Measurements from ENCODE around the gene DNAJC9.

Gene DNAJC9

DNA sequence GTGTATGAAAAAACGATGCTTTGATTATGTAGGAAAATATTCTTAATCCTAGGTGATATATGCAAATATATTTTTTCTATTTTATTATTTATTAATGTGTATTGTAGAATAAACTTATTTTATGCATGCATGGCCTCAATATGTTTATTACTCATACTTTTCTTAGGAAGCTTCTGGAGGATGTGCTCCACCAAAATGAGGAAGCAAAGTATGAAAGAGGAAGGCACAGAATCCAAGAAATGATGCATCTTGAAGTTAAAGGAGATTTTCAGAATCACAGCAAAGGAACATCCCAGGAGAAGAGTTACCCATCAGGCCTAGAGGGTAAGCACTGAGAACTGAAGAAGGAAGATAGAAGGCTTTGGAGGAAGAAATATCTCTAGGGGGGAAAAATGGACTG, 40.4 kb upstream of the DNAJC9 start (continued):
- TF ChIP-seq, protein P1, sequence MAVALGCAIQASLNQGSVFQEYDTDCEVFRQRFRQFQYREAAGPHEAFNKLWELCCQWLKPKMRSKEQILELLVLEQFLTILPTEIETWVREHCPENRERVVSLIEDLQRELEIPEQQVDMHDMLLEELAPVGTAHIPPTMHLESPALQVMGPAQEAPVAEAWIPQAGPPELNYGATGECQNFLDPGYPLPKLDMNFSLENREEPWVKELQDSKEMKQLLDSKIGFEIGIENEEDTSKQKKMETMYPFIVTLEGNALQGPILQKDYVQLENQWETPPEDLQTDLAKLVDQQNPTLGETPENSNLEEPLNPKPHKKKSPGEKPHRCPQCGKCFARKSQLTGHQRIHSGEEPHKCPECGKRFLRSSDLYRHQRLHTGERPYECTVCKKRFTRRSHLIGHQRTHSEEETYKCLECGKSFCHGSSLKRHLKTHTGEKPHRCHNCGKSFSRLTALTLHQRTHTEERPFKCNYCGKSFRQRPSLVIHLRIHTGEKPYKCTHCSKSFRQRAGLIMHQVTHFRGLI (tag by site-specific recombination; IDR thresholded peaks at IDR 0.05) = no peak
- TF ChIP-seq YY2 (tag by site-specific recombination; IDR thresholded peaks at IDR 0.05) (no peak), ZEB2 (tag by site-specific recombination; IDR thresholded peaks at IDR 0.05) (no peak)
- TF ChIP-seq, protein P2, sequence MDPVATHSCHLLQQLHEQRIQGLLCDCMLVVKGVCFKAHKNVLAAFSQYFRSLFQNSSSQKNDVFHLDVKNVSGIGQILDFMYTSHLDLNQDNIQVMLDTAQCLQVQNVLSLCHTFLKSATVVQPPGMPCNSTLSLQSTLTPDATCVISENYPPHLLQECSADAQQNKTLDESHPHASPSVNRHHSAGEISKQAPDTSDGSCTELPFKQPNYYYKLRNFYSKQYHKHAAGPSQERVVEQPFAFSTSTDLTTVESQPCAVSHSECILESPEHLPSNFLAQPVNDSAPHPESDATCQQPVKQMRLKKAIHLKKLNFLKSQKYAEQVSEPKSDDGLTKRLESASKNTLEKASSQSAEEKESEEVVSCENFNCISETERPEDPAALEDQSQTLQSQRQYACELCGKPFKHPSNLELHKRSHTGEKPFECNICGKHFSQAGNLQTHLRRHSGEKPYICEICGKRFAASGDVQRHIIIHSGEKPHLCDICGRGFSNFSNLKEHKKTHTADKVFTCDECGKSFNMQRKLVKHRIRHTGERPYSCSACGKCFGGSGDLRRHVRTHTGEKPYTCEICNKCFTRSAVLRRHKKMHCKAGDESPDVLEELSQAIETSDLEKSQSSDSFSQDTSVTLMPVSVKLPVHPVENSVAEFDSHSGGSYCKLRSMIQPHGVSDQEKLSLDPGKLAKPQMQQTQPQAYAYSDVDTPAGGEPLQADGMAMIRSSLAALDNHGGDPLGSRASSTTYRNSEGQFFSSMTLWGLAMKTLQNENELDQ (tag by site-specific recombination; IDR thresholded peaks at IDR 0.05; ENCODE audit: low read depth) = no peak

DNA sequence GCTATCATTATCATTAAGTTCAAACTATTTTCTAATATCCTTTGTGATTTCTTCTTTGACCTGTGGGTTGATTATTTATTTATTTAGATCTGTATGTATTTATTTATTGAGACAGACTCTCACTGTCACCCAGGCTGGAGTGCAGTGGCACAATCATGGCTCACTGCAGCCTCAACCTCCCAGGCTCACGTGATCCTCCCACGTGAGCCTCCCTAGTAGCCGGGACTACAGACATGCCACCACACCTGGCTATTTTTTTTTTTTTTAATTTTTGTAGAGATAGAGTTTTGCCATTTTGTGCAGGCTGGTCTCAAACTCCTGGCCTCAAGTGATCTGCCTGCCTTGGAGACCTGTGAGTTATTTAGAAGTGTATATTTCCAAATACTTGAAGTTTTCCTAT, 34.0 kb upstream of the DNAJC9 start:
- CTCF ChIA-PET = interaction anchor here (1.2 kb wide), 1 partner anchor 17 kb away, joined by 7 read pairs; no protein-coding TSS in a partner anchor
- Histone ChIP-seq H3K36me3 (ENCODE audit: control insufficient read depth in 2 of 2, insufficient read depth in 1 of 2, low read length in 2 of 2) (no peaks in the 10 kb centered on the region), H3K27ac (ENCODE audit: extremely low read depth, low read depth, low read length) (no peak overlapping the region), H3K4me3 (ENCODE audit: low read depth, low read length) (no peak overlapping the region), H3K9me3 (ENCODE audit: control insufficient read depth, insufficient read depth, low read depth, low read length) (no peaks in the 10 kb centered on the region), H3K4me1 (ENCODE audit: control insufficient read depth, insufficient read depth, low read length) (no peaks in the 10 kb centered on the region)
- TF ChIP-seq ZNF354C (tag by site-specific recombination; IDR thresholded peaks at IDR 0.05; ENCODE audit: borderline replicate concordance, low read depth) (no peak), ZIC2 (tag by site-specific recombination; IDR thresholded peaks at IDR 0.05) (no peak), ZBTB20 (tag by site-specific recombination; IDR thresholded peaks at IDR 0.05) (no peak), SETDB1 (IDR thresholded peaks at IDR 0.05; ENCODE audit: insufficient read length, low read length) (no peak), KLF16 (tag by site-specific recombination; IDR thresholded peaks at IDR 0.05) (no peak)
- TF ChIP-seq, protein P3, sequence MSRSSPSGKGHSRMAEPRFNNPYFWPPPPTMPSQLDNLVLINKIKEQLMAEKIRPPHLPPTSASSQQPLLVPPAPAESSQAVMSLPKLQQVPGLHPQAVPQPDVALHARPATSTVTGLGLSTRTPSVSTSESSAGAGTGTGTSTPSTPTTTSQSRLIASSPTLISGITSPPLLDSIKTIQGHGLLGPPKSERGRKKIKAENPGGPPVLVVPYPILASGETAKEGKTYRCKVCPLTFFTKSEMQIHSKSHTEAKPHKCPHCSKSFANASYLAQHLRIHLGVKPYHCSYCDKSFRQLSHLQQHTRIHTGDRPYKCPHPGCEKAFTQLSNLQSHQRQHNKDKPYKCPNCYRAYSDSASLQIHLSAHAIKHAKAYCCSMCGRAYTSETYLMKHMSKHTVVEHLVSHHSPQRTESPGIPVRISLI (tag by site-specific recombination; IDR thresholded peaks at IDR 0.05) = no peak
- TF ChIP-seq, protein P4, sequence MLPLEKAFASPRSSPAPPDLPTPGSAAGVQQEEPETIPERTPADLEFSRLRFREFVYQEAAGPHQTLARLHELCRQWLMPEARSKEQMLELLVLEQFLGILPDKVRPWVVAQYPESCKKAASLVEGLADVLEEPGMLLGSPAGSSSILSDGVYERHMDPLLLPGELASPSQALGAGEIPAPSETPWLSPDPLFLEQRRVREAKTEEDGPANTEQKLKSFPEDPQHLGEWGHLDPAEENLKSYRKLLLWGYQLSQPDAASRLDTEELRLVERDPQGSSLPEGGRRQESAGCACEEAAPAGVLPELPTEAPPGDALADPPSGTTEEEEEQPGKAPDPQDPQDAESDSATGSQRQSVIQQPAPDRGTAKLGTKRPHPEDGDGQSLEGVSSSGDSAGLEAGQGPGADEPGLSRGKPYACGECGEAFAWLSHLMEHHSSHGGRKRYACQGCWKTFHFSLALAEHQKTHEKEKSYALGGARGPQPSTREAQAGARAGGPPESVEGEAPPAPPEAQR (tag by site-specific recombination; IDR thresholded peaks at IDR 0.05) = no peak
- TF ChIP-seq, protein P5, sequence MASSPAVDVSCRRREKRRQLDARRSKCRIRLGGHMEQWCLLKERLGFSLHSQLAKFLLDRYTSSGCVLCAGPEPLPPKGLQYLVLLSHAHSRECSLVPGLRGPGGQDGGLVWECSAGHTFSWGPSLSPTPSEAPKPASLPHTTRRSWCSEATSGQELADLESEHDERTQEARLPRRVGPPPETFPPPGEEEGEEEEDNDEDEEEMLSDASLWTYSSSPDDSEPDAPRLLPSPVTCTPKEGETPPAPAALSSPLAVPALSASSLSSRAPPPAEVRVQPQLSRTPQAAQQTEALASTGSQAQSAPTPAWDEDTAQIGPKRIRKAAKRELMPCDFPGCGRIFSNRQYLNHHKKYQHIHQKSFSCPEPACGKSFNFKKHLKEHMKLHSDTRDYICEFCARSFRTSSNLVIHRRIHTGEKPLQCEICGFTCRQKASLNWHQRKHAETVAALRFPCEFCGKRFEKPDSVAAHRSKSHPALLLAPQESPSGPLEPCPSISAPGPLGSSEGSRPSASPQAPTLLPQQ (tag by site-specific recombination; IDR thresholded peaks at IDR 0.05) = no peak
- POLR2A ChIA-PET = no interaction called here

DNA sequence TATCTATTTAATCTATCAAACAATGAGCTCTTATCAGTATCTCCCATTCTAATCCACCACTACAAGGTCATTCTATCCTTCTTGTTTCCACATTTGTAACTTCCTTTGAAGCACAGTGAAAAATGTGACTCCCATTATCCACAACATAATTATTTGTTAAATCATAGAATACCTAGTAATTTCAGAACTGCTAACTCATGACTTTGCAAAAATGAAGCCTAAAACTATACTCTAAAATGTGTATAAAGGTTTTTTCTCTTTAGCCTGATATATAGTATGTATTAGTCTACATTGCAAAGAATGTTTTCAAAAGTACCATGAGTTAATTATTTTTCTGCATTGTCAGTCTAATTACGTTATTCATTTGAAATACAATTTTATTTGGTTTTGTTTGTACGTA, 17.4 kb upstream of the DNAJC9 start:
- Histone ChIP-seq H3K27ac (ENCODE audit: extremely low read depth, low read depth, low read length) (no peak overlapping the region), H3K4me1 (ENCODE audit: control insufficient read depth, insufficient read depth, low read length) (no peaks in the 10 kb centered on the region), H3K4me3 (ENCODE audit: low read depth, low read length) (no peak overlapping the region), H3K36me3 (ENCODE audit: control insufficient read depth in 2 of 2, insufficient read depth in 1 of 2, low read length in 2 of 2) (no peaks in the 10 kb centered on the region), H3K9me3 (ENCODE audit: control insufficient read depth, insufficient read depth, low read depth, low read length) (no peaks in the 10 kb centered on the region)
- ChIA-PET CTCF (interaction anchor here (0.6 to 1.8 kb wide), 13 partner anchors 10 to 472 kb away, joined by 3 to 21 read pairs (median 4); partner anchors contain the start of genes DNAJC9 and MRPS16), POLR2A (interaction anchor here (1.0 to 2.2 kb wide), 2 partner anchors 13 to 17 kb away, joined by 3 to 10 read pairs; partner anchors contain the start of gene DNAJC9)
- TF ChIP-seq, protein P6, sequence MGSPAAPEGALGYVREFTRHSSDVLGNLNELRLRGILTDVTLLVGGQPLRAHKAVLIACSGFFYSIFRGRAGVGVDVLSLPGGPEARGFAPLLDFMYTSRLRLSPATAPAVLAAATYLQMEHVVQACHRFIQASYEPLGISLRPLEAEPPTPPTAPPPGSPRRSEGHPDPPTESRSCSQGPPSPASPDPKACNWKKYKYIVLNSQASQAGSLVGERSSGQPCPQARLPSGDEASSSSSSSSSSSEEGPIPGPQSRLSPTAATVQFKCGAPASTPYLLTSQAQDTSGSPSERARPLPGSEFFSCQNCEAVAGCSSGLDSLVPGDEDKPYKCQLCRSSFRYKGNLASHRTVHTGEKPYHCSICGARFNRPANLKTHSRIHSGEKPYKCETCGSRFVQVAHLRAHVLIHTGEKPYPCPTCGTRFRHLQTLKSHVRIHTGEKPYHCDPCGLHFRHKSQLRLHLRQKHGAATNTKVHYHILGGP (tag by site-specific recombination; IDR thresholded peaks at IDR 0.05) = no peak
- no peak for TF ChIP-seq ZNF184 (tag by site-specific recombination; IDR thresholded peaks at IDR 0.05)
- no peak for TF ChIP-seq ZNF626 (tag by site-specific recombination; IDR thresholded peaks at IDR 0.05)
- TF ChIP-seq ZBTB21 (tag by site-specific recombination; IDR thresholded peaks at IDR 0.05) = no peak
- TF ChIP-seq, protein P7, sequence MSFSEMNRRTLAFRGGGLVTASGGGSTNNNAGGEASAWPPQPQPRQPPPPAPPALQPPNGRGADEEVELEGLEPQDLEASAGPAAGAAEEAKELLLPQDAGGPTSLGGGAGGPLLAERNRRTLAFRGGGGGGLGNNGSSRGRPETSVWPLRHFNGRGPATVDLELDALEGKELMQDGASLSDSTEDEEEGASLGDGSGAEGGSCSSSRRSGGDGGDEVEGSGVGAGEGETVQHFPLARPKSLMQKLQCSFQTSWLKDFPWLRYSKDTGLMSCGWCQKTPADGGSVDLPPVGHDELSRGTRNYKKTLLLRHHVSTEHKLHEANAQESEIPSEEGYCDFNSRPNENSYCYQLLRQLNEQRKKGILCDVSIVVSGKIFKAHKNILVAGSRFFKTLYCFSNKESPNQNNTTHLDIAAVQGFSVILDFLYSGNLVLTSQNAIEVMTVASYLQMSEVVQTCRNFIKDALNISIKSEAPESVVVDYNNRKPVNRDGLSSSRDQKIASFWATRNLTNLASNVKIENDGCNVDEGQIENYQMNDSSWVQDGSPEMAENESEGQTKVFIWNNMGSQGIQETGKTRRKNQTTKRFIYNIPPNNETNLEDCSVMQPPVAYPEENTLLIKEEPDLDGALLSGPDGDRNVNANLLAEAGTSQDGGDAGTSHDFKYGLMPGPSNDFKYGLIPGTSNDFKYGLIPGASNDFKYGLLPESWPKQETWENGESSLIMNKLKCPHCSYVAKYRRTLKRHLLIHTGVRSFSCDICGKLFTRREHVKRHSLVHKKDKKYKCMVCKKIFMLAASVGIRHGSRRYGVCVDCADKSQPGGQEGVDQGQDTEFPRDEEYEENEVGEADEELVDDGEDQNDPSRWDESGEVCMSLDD (tag by site-specific recombination; IDR thresholded peaks at IDR 0.05) = no peak
- no peak for TF ChIP-seq ZNF830 (tag by site-specific recombination; IDR thresholded peaks at IDR 0.05; ENCODE audit: low read depth)
- TF ChIP-seq, protein P8, sequence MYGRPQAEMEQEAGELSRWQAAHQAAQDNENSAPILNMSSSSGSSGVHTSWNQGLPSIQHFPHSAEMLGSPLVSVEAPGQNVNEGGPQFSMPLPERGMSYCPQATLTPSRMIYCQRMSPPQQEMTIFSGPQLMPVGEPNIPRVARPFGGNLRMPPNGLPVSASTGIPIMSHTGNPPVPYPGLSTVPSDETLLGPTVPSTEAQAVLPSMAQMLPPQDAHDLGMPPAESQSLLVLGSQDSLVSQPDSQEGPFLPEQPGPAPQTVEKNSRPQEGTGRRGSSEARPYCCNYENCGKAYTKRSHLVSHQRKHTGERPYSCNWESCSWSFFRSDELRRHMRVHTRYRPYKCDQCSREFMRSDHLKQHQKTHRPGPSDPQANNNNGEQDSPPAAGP (tag by site-specific recombination; IDR thresholded peaks at IDR 0.05) = no peak
